ENCODE data around the gene DONSON. TPM values are rescaled to one million over a fixed set of nuclear protein-coding genes. Genes with fewer than 3 reads are reported as not detected.

The DONSON gene
- total RNA-seq, 1 experiment from 2014 or later = 35.3 TPM

DNA sequence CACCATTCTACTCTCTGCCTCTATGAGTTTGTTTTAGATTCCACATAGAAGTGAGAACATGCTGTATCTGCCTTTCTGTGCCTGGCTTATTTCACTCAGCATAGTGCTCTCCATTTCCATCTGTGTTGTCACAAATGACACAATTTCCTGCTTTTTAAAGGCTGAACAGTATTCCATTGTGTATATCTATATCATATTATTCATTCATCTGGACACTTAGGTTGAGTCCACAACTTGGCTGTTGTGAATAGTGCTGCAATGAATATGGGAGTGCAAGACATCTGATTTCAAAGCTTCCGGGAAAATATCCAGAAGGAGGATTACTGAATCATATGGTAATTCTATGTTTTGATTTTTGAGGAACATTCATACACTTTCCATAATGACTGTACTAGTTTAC is 20.1 kb upstream of the DONSON start:
- TF ChIP-seq CTCF (conservative IDR thresholded peaks at IDR 0.05) = no peak
- H4K91ac ChIP-seq (ENCODE audit: insufficient read length, low read depth, low read length) = no peak overlapping the region
- H3K4ac ChIP-seq (ENCODE audit: low read depth, low read length) = no peak overlapping the region
- H2BK20ac ChIP-seq (ENCODE audit: low read depth, low read length, poor library complexity, severe bottlenecking) = no peak overlapping the region
- no peaks in the 10 kb centered on the region for H3K9me3 ChIP-seq (ENCODE audit: control insufficient read depth, low read depth, low read length)
- H2BK15ac ChIP-seq (ENCODE audit: low read depth, low read length) = no peak overlapping the region
- Mint-ChIP-seq H3K27me3 (ENCODE audit: low read depth) (no peaks in the 10 kb centered on the region), H3K4me1 (no peaks in the 10 kb centered on the region), H3K36me3 (ENCODE audit: insufficient read depth in 1 of 3, low read depth in 3 of 3) (peaks cover 0 to 13% (median 9%) of the 10 kb centered on the region in 3 experiments; a peak in 4 of 7 replicates), H3K27ac (peak overlapping the region in 1 of 3 experiments; percentile 42; a peak in 1 of 7 replicates), H3K9me3 (no peaks in the 10 kb centered on the region), H3K4me3 (no peak overlapping the region)
- H3K4me2 ChIP-seq (ENCODE audit: insufficient read depth, insufficient read length, low read length) = no peak overlapping the region
- no peaks in the 10 kb centered on the region for H3K23me2 ChIP-seq (ENCODE audit: insufficient read length, low read depth, low read length, poor library complexity, severe bottlenecking)
- H3K9ac ChIP-seq (ENCODE audit: extremely low read depth, insufficient read length, low read length) = no peak overlapping the region
- no peak overlapping the region for H2BK12ac ChIP-seq (ENCODE audit: insufficient read length, low read depth, low read length)
- H2BK5ac ChIP-seq (ENCODE audit: insufficient read length, low read length) = no peak overlapping the region
- H4K8ac ChIP-seq (replicated peaks; ENCODE audit: insufficient read length, low read depth, low read length) = no peak overlapping the region
- H3K23ac ChIP-seq (ENCODE audit: insufficient read length, low read depth, low read length) = no peak overlapping the region
- H3K79me1 ChIP-seq (ENCODE audit: insufficient read depth, low read depth, low read length, poor library complexity, severe bottlenecking) = no peaks in the 10 kb centered on the region
- H3K4me1 ChIP-seq (ENCODE audit: insufficient read depth, low read length) = no peaks in the 10 kb centered on the region
- WGBS (ENCODE audit: extremely low coverage, insufficient read length, low lambda C conversion rate) = no CpG with 5 or more reads among the region's 1 CpG
- no peaks in the 10 kb centered on the region for H3K27me3 ChIP-seq (ENCODE audit: insufficient read depth, low read length)
- no peak overlapping the region for H3K14ac ChIP-seq (ENCODE audit: insufficient read depth, low read length)
- H2AFZ ChIP-seq (ENCODE audit: low read length) = no peak overlapping the region
- no peaks in the 10 kb centered on the region for H3K79me2 ChIP-seq (ENCODE audit: insufficient read depth, low read length)
- H2BK120ac ChIP-seq (ENCODE audit: low read depth, low read length, poor library complexity, severe bottlenecking) = no peak overlapping the region
- no peak overlapping the region for H3T11ph ChIP-seq (ENCODE audit: low read length)
- H4K5ac ChIP-seq (ENCODE audit: insufficient read length, low read depth, low read length) = no peak overlapping the region
- no peak for DNase-seq
- H4K20me1 ChIP-seq (ENCODE audit: control insufficient read depth, insufficient read depth, insufficient read length) = no peaks in the 10 kb centered on the region
- H3K27ac ChIP-seq (ENCODE audit: insufficient read length, low read depth, low read length) = no peak overlapping the region
- no peak overlapping the region for H3K18ac ChIP-seq (ENCODE audit: insufficient read length, low read depth, low read length)
- no peak overlapping the region for H3K56ac ChIP-seq (ENCODE audit: insufficient read length, low read depth, low read length)
- no peak overlapping the region for H2AK5ac ChIP-seq (ENCODE audit: insufficient read length, low read length)

Measured in H9 (cell line).